GM18873 (cell line): Measurements from ENCODE around the gene RFTN1.

ENCODE experiments used
- ATAC-seq: cut with Tn5 transposase; IDR thresholded peaks from one replicate; pipeline ENCODE4 v1.9.1; 2021; ENCODE audit warnings: mild to moderate bottlenecking, moderate library complexity, moderate number of reproducible peaks; ENCODE audit not compliant: unreplicated experiment, low FRiP score

Gene RFTN1

DNA sequence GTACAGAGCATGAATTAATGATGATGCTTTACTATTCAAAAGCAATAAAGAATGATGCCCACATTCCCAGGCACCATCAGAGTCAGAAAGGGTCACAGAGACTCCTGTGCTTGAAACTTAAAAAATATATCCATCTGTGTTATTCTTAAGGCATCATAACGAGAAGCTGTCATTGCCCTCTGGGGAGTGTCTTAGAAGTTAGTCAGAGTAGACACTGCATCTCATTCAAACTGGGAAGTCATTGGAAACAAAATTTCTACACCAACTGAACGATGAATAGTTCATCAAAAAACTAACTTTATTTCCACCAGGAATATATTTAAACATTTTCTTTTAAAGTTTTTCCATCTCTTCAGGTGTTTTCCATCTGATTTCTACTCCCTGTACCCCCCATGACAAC, 122.9 kb downstream of the RFTN1 start:
- ATAC-seq, result no peak

DNA sequence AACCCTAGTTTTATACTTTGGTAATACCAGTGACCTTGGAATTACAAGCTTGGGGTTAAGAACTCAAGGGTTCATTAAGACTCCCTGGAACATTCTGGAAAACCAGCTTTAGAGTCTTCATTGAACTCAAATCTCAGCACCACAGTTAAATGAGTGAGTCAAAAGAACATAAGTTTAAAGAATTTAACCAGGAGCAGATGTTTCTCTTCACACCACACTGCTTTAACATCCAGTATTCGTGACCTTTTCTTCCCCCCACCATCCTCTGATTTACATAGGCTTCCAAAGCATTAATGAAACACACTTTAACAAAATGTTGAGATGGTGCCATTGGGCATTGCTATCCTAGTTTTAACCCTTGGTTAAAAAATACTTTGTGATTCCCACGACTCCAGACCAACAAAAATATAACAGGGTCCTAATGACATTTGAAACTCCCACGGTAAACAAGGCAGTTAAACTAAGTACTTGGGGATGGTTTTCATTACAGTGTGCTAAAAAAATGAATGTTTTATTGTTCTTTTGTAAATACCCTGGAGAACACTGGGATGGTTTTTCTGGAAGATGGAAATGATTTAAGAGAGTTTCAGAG, 124.6 kb downstream of the RFTN1 start:
- no peak for ATAC-seq

DNA sequence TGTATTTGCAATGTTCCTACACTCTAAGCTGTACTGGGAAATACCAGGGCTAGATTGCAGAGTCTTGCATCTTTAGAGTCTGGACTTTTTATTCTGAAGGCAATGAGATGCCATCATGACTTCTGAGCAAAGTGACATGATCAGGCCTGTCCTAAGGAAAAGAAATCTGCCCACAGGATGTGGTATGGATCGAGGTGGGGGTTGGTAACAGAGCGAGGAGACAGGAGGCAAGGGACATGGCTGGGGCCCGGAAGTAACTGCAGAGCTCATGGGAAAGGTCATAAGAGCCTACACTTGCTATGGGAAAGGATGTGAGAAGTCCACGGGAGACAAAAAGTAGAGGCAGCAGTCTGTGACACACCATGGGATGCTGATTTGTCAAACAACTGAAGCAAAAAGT, 126.9 kb downstream of the RFTN1 start:
- ATAC-seq, result no peak

DNA sequence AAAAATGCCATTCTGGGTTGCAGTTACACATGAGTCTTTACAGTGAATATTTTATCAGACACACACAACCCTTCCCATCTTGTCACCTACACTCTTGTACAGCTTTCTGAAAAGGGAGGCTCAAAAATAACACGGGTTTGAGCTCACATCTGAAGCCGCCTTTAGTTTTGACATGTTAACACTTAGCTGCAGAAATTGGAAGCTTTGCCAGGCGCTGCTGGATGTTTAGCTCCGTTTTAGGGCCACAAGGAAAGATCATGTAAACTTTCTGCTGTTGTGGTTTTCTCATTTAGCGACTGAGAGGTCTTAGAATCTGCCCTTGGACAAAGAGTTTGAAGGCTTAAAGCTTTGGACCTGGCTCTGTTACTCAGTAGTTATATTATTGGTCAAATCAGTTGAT, 128.3 kb downstream of the RFTN1 start:
- no peak for ATAC-seq

DNA sequence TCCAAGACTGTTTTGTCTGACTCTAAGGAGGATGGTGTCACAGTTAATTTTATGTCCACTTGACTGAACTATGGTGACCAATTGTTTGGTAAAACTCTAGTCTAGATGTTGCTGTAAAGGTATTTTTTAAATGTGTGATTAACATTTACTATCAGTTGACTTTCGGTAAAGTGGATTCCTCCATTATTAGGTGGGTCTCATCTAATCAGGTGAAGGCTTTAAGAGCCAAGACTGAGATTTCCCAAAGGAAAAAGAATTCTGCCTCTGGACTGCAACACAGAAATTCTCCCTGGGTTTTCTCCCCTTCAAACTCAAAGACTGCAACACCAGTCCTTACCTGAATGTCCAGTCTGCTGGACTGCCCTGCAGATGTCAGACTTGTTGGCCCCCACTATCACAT, 129.6 kb downstream of the RFTN1 start:
- ATAC-seq, result no peak

DNA sequence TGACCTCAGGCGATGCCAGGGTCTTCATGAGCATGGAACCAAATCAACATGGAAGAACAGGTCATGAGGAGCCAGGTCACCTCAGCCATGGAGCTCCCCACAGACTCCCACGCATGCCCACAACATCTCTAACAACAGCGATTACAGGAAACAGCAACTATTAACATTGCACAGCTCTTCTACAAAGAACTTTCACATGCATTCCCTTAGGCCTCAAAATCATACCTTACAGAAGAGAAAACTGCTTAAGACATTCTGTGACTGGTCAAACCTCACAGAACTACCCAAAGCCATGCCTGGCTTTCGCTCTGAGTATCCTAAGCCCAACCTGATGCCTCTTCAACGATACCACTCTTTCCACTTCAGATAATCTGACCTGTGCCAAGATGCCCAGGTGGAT, 130.7 kb downstream of the RFTN1 start:
- peak; percentile 47 for ATAC-seq

DNA sequence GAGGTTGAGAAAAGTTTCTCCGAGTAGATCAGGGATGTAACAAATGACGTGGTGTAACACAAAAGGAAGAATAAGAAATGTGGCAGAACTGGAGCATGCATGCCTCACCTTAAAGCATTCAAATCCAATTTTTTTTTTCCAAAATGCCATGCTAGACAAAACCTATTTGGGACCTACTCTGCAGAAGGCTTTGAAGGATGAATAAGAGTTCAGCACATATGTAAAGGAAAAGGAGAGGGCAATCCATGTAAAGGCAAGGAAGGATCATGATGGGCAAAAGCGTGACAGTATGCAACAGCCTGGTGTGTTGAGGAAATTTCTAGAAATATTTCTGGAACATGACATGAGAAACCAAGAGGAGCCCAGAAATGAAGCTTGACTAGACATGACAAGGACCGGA, 132.1 kb downstream of the RFTN1 start:
- ATAC-seq, result no peak

DNA sequence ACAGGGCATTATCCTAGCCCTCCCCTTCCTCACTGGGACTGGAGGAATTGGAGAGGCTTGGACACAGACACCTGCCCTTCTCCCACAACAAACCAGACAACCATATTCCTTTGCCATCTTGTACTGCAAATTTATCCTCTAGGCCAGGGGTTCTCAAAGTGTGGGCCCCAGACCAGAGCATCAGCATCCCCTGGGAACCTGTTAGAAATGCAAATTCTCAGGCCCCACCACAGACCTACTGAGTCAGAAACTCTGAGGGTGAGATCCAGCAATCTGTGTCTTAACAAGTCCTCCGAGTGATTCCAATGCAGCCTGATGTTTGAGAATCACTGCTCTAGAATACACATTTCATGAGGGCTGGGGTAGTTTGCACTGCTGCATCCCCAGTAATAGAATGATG, 133.1 kb downstream of the RFTN1 start:
- no peak for ATAC-seq

DNA sequence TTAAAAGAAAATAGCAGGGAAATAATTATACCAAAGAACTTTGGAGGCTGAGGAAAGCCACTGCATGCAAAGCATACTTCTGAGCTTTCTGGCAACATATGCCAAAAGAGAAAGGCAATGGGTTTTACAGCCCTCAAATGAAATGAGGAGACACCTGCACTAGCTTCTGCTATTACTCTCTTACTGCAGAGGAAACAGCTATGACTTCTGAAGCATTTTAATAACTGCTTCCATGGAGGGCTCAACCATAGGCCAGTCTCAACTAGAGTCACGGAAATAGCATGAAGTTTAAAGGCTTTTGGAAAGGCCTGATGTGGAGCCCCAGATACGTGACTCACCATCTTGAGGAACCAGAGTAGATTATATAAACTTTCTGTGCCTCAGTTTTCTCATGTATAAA, 133.7 kb downstream of the RFTN1 start:
- ATAC-seq, result no peak

DNA sequence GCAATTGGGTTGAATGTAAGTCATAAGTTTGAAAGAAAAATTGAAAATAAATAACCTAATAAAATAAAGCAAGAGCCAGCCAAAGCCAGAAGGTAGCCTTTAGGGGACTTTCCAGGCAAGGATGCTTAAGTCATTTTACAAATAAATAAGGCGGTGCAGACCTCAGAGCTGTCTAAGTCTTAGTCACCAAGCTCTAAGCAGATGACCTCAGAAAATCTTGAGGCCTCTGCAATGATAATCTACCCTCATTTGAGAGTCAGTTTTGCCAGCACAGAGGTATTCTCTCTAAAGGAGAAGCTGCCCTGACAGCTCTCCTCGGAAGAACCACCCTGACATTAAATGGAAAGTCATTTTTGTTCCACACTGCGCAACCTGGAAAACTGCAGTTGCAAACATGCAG, 134.6 kb downstream of the RFTN1 start:
- peak; percentile 47 for ATAC-seq

DNA sequence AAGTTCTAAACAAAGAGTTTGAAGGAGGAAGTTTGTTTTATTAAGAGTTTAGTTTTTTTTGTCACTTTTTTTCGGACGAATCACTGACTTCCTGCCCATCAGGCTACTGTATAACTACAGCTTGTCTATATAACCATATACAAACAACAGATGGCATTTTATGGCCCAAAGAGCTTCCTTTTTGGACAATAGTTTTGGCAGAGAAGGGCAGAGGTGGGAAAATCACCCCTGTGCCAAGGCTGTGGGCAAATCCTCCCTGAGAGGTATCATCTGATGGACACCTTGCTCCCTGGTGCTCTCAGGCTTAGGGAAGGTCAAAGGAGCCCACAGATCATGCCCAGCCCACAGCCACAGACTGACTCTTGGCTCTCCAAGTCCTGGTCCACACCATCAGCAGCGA, 135.1 kb downstream of the RFTN1 start:
- no peak for ATAC-seq

DNA sequence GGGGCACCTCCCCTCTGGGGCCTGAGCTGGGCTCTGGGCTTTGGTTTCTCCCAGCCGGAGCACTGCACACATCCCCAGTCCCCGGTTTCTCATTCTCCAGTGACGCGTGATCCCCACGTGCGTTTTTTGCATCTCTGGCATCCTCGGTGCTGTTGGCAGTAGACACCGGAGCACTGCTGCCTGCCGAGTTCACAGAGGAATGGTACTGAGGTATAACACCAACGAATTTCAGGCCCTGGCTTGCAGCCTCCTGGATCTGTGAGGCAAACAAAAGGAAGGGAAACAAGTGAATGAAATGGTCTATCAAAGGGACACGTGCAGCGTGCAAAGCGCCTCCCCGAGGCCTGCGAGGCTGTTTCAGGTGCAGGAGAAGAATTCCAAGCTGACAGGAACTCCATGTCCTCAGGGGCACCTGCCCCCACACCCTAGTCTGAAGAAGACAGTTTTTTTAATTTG, 135.6 kb downstream of the RFTN1 start:
- ATAC-seq, result no peak

DNA sequence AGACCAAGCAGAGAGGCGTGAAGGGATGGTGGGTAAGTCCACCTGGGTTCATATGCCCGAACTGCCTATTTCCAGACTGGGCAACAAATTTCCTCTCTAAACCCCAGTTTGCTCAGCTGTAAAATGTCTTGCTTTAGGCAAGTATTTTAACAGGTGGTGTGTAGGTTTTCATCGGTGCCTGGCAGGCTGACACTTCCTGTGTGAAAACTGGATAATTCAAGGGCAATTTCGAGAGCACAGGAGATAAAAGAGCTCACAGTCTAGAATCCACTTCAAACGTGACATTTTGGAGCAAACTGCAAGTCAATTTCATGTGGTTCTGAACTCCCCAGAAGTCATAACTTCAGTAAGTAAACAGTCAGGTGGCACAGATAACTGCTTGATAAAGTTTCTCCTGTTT, 136.3 kb downstream of the RFTN1 start:
- ATAC-seq, result no peak

DNA sequence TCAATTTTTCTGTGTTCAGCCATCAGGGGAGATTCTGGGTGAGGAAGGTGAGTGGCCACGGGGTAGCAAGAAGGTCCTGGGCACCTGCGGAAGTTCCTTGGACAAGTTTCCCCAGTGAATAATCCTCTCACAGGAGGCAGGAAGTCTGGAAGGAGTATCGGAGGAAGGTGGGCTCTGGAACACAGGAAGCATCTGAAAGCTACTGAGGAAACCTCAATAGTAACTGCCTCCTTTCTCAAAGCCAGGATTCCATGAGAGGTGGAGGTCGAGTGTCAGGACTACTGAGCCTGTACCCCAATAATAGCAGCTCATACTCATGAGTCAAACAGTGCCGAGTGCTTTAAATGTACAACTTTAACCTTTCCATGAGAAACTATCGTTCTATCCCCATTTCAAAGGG, 137.6 kb downstream of the RFTN1 start:
- ATAC-seq, result no peak

DNA sequence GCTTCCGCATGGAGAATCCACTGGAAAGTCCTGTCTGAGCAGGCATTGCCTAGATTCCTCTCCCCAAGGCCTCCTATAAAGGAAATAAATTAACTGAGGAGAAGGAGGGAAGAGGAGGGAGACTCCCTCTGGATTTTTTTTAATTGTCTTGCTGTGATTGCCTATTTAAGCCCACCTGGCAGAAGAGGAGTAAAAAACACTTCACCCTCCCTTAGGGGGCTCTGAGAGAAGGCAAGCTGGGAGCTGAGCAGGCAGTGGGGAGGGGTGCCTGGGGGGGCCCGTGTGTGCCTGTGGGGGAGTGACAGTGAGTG, 138.6 kb downstream of the RFTN1 start:
- ATAC-seq, result no peak

DNA sequence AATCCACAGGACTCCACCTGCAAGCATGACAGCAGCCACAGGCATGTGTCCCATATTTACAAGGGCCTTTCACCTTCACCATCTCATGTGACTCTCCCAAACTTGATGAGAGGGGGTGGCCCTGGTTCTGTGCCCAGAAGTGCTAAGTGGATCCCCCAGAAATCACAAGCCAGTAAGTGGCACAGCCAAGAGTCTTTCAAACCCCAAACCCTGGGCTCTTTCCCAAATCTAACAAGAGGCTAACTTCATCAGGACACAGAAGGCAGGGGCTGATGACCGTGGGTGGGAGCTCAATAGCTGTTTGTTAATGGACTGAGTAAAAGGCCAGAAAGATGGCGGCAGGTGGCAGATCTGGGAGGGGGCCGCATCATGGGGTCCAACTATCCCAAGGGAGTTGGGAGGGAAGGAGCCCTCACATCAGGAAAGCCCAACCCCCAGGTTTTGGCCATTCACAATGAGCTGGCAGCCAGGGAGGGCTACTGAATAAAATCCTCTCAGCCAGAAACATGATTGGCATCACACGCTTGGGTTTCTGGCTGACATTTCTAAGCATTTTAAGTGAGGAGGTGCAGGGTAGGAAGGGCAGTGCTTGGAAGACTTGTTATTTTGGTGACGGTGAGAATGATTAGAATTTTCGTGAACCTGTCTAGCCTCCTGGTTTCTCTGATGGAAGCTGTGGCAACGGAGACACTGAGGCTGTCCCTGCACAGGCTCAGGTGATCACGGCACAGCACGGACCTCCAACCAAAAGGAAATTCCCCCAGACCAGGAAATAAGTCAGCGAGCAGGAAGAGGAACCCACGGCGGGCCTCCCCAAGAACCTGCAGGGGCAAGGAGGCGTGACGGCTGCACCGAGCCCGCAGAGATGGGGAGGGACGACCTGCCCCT, 139.2 kb downstream of the RFTN1 start:
- no peak for ATAC-seq

DNA sequence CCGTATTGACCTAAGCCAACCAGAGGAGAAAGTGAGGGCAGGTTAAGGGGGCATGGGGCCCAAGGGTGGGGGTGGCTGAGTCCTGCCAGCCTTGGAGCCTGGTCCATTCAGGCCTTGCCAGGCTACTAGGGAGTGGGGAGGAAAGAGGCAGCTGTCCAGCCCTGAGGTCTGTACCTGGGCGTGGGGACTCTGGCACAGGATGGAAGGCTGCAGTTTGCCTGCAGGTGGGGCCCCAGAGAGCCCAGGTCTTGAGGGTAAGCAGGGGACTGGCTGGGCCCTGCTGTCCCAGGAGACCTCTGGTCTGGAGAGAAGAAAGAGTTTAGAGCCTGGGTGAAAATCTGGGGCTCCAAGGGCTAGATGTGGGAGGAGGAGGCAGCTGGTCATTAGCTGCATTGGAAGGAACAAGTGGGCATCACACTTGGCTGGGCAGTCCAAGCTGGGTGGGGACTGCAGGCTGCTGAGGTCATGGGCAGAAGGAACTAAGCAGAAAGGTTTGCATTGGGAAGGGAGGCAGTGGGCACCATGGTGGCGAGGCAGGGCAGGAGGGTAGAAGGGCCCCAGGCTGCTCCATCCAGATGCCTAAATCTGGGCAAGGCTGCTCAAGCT, 140.1 kb downstream of the RFTN1 start:
- ATAC-seq, result no peak

DNA sequence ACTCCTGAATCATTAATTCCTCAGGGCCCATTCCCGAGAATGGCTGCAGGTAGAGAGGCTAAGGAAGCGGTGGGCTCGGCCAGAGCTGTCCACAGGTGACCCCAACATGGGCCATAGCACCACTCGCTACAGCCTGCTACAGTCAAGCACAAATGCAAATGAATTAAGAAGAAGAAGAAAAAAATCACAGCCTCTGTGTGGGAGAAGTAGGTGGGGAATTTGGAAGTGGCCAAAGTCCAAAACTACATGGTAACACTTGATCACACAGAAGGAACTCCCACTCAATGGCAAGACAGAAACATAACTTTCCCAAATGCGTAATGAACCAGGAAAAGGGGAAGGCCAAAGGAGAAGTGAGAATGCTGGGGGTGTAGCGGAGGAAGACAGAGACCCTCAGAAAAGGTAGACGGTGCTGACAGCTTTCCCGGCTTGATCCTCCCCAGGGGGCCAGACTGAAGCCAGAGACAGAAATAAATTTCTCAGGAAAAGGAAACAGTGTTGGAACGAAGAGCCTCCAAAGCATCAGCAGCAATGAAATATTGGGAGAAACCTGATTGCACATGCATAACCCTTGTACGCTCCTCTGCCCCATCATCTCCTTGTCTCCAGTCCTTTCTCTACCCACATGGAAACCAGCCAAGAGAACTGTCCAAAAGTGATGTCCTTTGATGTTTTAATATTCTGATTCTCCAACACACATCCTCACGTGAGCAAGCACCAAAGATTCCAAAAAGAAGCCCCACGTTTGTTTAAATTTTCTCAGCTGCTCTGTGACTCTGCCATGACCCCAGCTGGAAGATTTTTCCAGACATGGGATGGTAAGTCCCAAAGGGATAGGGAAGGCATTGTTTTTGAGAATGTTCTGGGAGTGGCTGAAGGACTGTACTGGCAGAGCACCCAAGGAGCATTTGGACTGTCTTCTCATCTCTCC, 140.9 kb downstream of the RFTN1 start:
- no peak for ATAC-seq

DNA sequence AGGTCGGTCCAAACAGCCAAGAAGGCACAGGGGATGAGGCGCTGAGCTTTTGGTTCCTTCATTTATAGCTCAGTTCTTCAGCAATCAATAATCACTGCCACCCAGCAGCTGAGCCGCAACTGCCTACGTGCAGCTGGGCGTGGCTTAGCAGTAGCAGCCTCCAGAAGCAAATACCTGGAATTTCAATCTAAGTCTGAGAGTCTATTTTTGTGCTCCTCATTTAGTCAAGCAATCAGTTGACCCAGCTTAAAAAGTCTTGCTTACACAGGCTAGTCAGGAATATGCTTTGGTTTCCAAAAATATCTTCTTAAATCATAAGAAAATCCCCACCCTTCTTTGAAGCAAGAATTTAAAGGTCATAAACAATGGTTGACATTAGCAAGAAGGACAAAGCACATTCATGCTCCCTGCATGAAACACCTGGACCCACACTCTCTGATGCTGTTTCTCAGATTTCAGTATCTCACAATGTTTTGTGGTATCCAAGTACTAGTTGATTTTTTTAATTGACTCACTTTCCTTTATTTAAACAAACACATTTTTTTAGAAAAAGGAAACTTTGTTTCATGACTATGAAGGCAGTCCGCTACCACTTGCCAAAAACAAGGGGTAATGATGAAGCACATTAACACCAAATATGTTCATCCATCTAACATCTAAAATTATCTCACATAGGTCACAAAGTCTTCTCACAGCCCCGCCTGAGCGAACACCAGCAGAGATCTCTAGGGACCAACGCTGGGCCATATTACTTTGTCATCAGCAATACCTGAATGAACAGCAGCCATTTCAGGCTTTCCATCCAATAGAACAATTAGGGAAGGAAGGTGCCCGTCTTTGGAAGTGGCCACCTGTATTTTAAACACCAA, 142.4 kb downstream of the RFTN1 start:
- ATAC-seq, result no peak

DNA sequence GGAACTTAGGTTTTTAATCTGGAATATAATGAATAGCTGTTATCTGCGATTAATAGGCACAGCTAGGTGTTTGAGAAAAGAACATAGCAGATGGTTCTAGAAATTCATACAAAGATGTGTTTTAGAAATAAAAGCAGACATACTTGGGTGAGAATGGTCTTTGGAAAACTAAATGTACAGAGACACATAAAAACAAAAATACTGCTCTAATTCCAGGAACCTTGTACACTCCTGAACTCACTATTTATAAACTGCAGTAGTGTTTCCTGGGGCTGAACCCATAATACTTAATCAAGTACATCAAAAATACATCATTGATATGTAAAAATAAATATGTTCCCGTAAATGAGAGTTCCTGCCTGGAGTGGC, 143.0 kb downstream of the RFTN1 start:
- no peak for ATAC-seq
